Central memory CD8-positive, alpha-beta T cell (primary cell): Measurements from ENCODE around the gene NRDE2.
"Not testable (repeated sequence)": the region's sequence is repeated elsewhere in the genome, so short reads cannot be mapped to it uniquely, and the experiment has no call there.

ENCODE experiments used
- ATAC-seq: fragments of 150-1000 bp; cut with Tn5 transposase; replicated peaks from 2 replicates; pipeline ENCODE4 v1.10.0; 2022; ENCODE audit warnings: mild to moderate bottlenecking, moderate FRiP score, moderate number of reproducible peaks; ENCODE audit not compliant: poor library complexity, severe bottlenecking; ENCODE audit errors: extremely low read depth
- DNase-seq, 2 donors: peaks; one replicate each; pipeline ENCODE4 v3.0.0; 2021; ENCODE audit warnings: low spot score in 2 of 2
- H3K27ac Mint-ChIP-seq: one replicate; pipeline ENCODE4 v1.8.0; 2022; ENCODE audit warnings: low read depth, mild to moderate bottlenecking, moderate library complexity, mixed read lengths
- H3K27me3 Mint-ChIP-seq: one replicate; pipeline ENCODE4 v1.8.0; 2022; ENCODE audit warnings: mixed read lengths
- H3K36me3 Mint-ChIP-seq: one replicate; pipeline ENCODE4 v1.8.0; 2022; ENCODE audit warnings: mild to moderate bottlenecking, moderate library complexity, mixed read lengths; ENCODE audit not compliant: insufficient read depth
- H3K4me1 Mint-ChIP-seq: one replicate; pipeline ENCODE4 v1.8.0; 2022; ENCODE audit warnings: mixed read lengths
- H3K4me3 Mint-ChIP-seq: one replicate; pipeline ENCODE4 v1.8.0; 2022; ENCODE audit warnings: mild to moderate bottlenecking, moderate library complexity, mixed read lengths
- H3K9me3 Mint-ChIP-seq: one replicate; pipeline ENCODE4 v1.8.0; 2022; ENCODE audit warnings: mixed read lengths

The NRDE2 gene

DNA sequence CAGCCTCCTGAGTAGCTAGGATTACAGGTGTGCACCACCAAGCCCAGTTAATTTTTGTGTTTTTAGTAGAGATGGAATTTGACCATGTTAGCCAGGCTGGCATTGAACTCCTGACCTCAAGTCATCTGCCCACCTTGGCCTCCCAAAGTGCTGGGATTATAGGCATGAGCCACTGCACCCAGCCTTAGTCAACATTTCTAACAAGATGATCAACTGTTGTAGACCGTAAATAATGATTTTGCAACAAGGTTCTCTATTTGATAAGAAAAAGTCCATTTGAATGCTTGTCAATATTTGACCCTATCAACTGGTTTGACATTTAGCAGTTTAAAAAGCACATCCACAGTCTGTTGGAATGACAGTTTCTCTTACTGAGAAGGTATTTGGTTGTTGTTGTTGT is 25.2 kb upstream of the NRDE2 start:
- no peaks in the 10 kb centered on the region for H3K9me3 Mint-ChIP-seq
- no peaks in the 10 kb centered on the region for H3K4me1 Mint-ChIP-seq
- H3K27ac Mint-ChIP-seq = no peak overlapping the region
- ATAC-seq = no peak
- H3K36me3 Mint-ChIP-seq = no peaks in the 10 kb centered on the region
- peaks cover 33% of the 10 kb centered on the region for H3K27me3 Mint-ChIP-seq
- no peak for DNase-seq
- H3K4me3 Mint-ChIP-seq = no peak overlapping the region

DNA sequence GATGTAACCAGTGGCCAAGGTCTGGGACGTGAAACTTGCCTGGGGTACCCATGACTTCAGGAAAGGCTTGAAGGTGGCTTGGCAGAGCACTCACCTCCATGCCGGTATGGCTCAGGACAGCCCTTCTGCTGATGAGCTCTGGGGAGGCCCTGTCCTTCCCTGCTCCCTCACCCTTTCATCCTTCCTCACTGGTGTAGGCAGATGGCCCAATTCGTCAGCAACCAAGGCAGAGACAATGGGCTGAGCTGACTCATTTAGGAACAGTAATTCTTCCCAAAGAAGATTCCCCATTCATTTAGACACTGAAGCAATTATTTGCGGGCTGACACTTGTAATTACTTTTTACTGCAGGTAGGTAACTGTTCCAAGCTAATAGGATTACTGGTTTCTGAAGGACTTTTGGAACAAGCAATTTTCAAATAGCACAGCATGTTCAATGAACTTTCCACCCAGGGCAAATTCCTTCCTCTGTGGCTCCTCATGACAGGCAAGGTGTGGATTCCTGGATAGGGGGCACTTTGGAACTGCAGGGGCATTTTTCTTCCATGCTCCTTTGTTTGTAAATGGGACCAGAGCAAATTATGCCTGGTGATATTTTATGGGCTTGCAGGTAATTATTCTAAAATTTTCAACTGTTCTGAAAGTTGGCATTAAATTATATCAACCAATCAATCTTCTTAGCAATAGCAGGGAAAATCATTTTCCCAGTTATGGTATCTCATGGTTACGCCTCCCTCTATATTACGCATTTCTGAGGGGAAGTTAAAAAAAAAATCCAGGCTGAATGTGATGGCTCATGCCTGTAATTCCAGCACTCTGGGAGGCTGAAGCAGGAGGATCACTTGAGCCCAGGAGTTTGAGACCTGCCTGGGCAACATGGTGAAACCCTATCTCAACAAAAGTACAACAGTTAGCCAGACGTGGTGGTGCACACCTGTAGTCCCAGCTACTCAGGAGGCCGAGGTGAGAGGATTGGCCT is 24.1 kb upstream of the NRDE2 start:
- Mint-ChIP-seq H3K27ac (no peak overlapping the region), H3K4me1 (no peaks in the 10 kb centered on the region), H3K27me3 (peaks cover 29% of the 10 kb centered on the region), H3K36me3 (no peaks in the 10 kb centered on the region), H3K4me3 (no peak overlapping the region), H3K9me3 (no peaks in the 10 kb centered on the region)
- DNase-seq (no peak), ATAC-seq (no peak)

DNA sequence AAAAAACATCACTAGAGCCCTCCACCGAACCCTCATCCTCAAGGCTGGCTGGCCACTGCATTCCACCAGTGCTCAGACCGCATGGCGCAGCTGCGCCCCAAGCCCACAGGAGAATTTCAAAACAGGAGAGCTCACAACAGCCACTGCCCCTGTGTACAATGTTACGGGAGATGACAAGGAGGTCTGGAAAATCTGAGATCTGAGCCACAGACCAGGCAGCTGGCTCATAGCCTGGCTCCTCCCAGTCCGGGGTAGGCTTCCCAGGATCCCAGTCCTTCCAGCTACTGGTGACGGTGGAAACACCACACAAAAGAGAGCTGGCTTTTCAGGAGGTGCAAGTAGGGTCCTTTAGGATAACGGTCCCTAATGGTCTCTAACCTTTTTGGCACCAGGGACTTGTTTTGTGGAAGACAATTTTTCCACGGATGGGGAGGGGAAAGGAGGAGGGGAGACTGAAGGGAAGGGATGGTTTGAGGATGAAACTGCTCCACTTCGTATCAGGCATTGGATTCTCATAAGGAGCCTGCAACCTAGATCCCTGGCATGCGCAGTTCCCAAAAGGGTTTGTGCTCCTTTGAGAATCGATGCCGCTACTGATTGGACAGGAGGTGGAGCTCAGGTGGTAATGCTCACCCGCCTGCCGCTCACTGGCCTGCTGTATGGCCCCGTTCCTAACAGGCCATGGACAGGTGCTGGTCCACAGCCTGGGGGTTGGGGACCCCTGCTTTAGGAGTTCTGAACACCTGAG is 23.0 kb upstream of the NRDE2 start:
- DNase-seq (no peak), ATAC-seq (no peak)
- Mint-ChIP-seq H3K4me1 (no peaks in the 10 kb centered on the region), H3K36me3 (no peaks in the 10 kb centered on the region), H3K27me3 (peaks cover 24% of the 10 kb centered on the region), H3K27ac (no peak overlapping the region), H3K9me3 (no peaks in the 10 kb centered on the region), H3K4me3 (no peak overlapping the region)

DNA sequence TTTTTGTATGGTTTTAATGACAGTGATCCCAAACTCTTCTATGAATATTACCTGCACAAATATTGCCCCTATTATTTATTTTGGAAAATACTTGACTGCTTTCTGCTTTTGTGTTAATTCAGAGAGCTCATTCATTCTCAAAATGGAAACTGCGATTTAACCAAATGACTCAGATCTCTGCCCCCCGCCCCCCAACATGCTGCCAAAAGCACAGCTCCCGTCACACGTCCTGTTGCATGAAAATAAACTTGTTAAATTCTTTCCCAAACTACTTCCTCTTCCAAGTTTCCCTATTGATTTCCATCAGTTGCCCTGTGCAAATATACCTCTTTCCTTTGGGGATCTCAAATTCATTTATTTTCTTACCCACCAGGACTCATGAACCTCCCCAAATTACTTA is 18.0 kb upstream of the NRDE2 start:
- Mint-ChIP-seq H3K36me3 (no peaks in the 10 kb centered on the region), H3K27me3 (peaks cover under 1% of the 10 kb centered on the region), H3K27ac (no peak overlapping the region), H3K9me3 (no peaks in the 10 kb centered on the region), H3K4me1 (no peaks in the 10 kb centered on the region), H3K4me3 (no peak overlapping the region)
- ATAC-seq (no peak), DNase-seq (no peak)

DNA sequence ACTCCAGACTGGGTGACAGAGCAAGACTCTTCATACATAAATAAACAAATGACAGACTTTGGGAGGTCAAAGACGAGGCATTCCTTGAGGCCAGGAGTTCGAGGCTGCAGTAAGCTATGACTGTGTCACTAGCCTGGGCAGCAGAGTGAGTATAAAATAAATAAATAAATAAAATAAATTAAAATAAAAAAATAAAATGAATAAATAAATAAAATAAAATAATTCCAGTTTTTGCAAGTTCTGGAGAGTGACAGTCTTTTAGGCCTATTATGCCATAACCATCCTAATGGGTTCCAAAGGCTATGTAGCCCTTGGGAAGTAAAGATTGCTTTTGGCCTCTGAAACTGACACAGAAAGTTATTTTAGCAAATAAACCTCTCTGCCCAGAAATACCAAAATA is 16.5 kb upstream of the NRDE2 start:
- Mint-ChIP-seq H3K36me3 (no peaks in the 10 kb centered on the region), H3K27ac (no peak overlapping the region), H3K4me1 (no peaks in the 10 kb centered on the region), H3K27me3 (no peaks in the 10 kb centered on the region), H3K4me3 (no peak overlapping the region), H3K9me3 (no peaks in the 10 kb centered on the region)
- ATAC-seq (no peak), DNase-seq (no peak)

DNA sequence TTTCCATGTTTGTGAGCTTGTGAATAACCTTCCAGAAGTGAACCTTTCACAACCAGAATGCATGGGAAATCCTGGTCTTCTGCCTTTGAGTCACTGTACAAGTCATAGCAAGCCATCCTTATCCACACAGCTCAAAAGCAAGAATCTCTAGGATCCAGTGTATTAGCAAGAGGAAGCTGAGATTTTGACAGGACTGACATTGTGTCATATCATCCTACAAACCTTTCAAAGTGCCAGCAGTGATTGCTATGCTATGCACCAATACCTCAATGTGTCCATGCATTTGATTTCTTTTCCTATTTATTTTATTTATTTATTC is 13.5 kb upstream of the NRDE2 start:
- H3K27ac Mint-ChIP-seq = no peak overlapping the region
- H3K9me3 Mint-ChIP-seq = no peaks in the 10 kb centered on the region
- no peaks in the 10 kb centered on the region for H3K36me3 Mint-ChIP-seq
- ATAC-seq = no peak
- H3K27me3 Mint-ChIP-seq = peaks cover 20% of the 10 kb centered on the region
- DNase-seq = no peak
- no peaks in the 10 kb centered on the region for H3K4me1 Mint-ChIP-seq
- H3K4me3 Mint-ChIP-seq = no peak overlapping the region

DNA sequence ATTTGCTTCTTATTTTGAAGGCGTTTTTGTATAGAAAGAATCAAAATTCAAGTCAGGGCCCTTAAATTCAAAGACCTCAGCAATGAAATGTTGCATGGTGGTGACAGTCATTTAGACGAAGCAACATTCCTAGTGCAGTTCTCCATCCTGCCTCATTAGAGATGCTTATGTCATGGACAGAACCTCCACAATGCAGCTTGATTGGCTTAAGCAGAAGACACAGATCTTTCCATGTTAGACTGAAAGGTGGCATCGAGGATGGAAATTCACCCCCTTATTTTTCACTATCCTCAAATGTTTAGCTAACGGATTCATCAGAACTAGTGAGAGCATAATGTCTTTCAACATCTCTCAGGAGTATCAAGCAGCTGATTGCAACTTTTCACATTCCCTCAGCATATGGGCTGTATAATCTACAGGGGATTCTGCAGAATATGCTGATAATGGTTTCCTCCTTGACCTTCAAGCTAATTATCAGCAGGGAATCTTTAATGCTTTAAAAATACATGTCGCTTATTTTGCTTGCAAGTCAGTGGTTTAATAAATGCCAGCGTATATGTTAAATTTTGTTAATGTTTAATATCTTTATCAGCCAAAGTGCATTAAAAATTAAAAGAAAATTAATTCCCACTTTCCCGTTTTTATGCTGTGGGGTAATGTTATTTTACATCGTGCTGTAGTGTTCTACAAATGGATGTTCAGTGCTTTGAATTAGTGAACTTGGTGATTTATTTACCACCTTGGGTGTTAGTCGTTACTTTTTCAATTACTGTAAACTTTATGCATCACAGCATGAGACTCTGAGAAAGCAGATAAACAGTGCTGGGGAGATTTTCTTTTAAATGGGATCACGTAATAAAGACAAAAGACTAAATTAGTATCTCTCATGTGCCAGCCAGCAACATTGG is 12.8 kb upstream of the NRDE2 start:
- Mint-ChIP-seq H3K9me3 (no peaks in the 10 kb centered on the region), H3K36me3 (no peaks in the 10 kb centered on the region), H3K27ac (no peak overlapping the region), H3K4me3 (no peak overlapping the region), H3K27me3 (peaks cover 26% of the 10 kb centered on the region), H3K4me1 (no peaks in the 10 kb centered on the region)
- ATAC-seq = no peak
- no peak for DNase-seq

DNA sequence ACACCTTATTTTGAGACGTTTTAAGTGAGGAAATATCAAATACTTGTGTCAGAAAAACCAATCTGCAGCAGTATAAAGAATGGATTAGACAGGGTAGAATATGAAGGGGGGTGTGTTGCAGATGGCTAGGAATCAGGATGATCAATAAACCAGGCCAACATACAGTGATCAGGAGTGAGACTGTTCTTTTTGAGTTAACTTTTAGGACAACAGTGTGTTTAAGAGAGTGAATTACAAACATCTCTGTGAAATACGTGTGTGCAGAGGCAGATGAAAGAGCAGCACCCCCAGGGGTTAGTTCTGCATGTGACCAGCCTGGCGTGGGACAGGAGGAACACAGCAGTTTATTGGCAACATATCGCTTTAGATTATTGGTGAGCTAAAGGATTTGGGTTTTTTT is 10.6 kb upstream of the NRDE2 start:
- no peaks in the 10 kb centered on the region for H3K4me1 Mint-ChIP-seq
- no peak overlapping the region for H3K4me3 Mint-ChIP-seq
- no peak for ATAC-seq
- no peak overlapping the region for H3K27ac Mint-ChIP-seq
- H3K27me3 Mint-ChIP-seq = peaks cover 45% of the 10 kb centered on the region
- no peak for DNase-seq
- H3K36me3 Mint-ChIP-seq = peaks cover 2% of the 10 kb centered on the region
- H3K9me3 Mint-ChIP-seq = no peaks in the 10 kb centered on the region

DNA sequence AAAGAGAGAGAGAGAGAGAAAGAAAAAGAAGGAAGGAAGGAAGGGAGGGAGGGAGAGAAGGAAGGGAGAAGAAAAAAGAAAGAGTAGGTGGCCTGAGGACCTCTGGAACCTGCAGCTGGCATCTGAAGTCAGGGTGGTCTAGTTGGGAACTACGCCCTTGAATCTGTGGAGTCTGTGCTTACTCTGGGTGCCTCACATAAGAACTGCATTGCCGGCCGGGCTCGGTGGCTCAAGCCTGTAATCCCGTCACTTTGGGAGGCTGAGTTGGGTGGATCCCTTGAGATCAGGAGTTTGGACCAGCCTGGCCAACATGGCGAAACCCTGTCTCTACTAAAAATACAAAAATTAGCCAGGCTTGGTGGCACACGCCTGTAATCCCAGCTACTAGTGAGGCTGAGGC is 10.0 kb upstream of the NRDE2 start:
- Mint-ChIP-seq H3K4me1 (no peaks in the 10 kb centered on the region), H3K4me3 (no peak overlapping the region), H3K27ac (no peak overlapping the region), H3K9me3 (no peaks in the 10 kb centered on the region), H3K27me3 (peaks cover 51% of the 10 kb centered on the region), H3K36me3 (peaks cover 2% of the 10 kb centered on the region)
- ATAC-seq (no peak), DNase-seq (no peak)

DNA sequence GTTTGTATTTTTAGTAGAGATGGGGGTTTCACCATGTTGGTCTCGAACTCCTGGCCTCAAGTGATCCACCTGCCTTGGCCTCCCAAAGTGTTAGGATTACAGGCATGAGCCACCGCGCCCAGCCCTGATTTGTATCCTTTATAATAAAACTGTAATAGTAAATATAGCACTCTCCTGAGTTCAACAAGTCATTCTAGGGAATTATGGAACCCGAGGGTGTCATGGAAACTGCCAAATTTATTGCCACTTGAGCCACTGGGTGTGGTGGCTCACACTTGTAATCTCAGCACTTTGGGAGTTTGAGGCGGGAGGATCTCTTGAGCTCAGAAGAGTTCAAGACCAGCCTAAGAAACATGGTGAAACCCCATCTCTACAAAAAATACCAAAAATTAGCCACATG is 9.5 kb upstream of the NRDE2 start:
- H3K9me3 Mint-ChIP-seq, H3K36me3 Mint-ChIP-seq, H3K4me1 Mint-ChIP-seq, H3K27ac Mint-ChIP-seq, ATAC-seq, H3K4me3 Mint-ChIP-seq, DNase-seq: not testable (repeated sequence)
- peaks cover 56% of the 10 kb centered on the region for H3K27me3 Mint-ChIP-seq

DNA sequence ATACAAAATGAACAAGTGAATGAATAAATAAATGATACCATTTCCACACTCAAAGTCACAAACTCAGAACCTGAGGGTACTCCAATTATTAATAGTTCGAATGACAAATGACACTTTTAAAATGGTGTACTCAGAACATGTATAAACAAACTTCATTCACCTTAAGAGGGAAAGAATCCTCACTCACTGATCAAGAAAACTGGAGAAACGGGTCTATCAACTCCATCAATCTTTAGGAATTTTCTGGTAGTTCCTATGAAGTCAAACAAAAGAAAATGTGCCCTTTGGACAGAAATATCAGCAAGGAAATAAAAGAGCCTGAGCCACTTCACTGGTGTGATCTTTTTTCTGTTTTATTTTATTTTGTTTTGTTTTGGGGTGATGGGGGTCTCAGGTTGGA is 5.2 kb upstream of the NRDE2 start:
- Mint-ChIP-seq H3K9me3 (no peaks in the 10 kb centered on the region), H3K4me3 (no peak overlapping the region)

DNA sequence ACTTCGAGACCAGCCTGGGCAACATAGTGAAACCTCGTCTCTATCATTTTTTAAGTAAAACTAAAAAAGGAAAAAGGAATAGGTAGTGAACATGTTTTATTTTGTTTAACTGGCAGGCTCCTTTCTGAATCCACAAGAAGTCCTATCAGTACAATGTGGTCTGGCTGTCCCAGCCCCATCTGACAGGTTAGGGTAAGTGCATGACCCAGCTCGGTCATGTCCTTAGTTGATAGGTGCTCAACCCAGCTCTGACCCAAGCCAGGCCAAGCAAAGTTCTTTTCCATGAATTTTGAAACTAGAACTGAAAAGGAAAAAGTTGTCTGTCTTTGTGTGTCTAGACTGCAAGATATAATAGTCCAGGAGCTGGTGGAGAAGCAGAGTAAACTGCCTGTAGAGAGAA is 4.7 kb upstream of the NRDE2 start:
- Mint-ChIP-seq H3K4me1 (peaks cover 11% of the 10 kb centered on the region), H3K27me3 (peaks cover 64% of the 10 kb centered on the region), H3K9me3 (no peaks in the 10 kb centered on the region)

More for the DNA sequence above, 5.2 kb upstream of the NRDE2 start:
- DNase-seq = no peak
- H3K27me3 Mint-ChIP-seq = peaks cover 70% of the 10 kb centered on the region
- peaks cover 2% of the 10 kb centered on the region for H3K36me3 Mint-ChIP-seq
- no peak for ATAC-seq
- no peak overlapping the region for H3K27ac Mint-ChIP-seq
- H3K4me1 Mint-ChIP-seq = peaks cover 5% of the 10 kb centered on the region

More for the DNA sequence above, 4.7 kb upstream of the NRDE2 start:
- Mint-ChIP-seq H3K4me3 (no peak overlapping the region), H3K36me3 (peaks cover 5% of the 10 kb centered on the region), H3K27ac (no peak overlapping the region)
- ATAC-seq (no peak), DNase-seq (no peak)
